K562 (cell line): ENCODE results near the gene CDC6. TPM values are rescaled to one million over a fixed set of nuclear protein-coding genes. Genes with fewer than 3 reads are reported as not detected.
A peak's percentile ranks its signal among the peaks of the same experiment; 100 is the strongest.

Experiments used
- ATAC-seq: fragments of 200-7000 bp; cut with Tn5 transposase; 3 replicates; pipeline ENCODE4 v1.9.1; 2020; ENCODE audit warnings: moderate library complexity
- BruUV-seq: library from RNA; stranded (reverse); fragments of 400-500 nt; replicated peaks from 2 replicates; lab custom pipeline; 2021; lab: Mats Ljungman, UMichigan
- CTCF ChIA-PET: fragments of 300-600 bp; formaldehyde crosslinking; extraction: SDS; loops from one replicate; lab custom pipeline; 2021; ENCODE audit warnings: low intra/inter-chr PET ratio; lab: Yijun Ruan, JAX
- POLR2A ChIA-PET: fragments of 300-600, 350-650 bp; sonication (Branson Sonifier 250); formaldehyde crosslinking; extraction: SDS; loops from one replicate; lab custom pipeline; 2021; ENCODE audit warnings: antibody characterized with exemption, inconsistent platforms; lab: Yijun Ruan, JAX
- DNase-seq, 4 experiments: peaks; one replicate each; pipeline versions ENCODE4 v3.0.0 to v3.0.0-alpha.2; 2011 to 2018; ENCODE audit warnings: low spot score in 3 of 4, mixed read lengths in 3 of 4; ENCODE audit errors: extremely low read depth in 1 of 4
- FAIRE-seq: peaks from 2 replicates; lab custom pipeline; 2011; peaks lifted over from hg19 to GRCh38; lab: Jason Lieb, UNC
- H2AFZ ChIP-seq: 2 replicates; pipeline ENCODE4 v1.6.0; 2011; ENCODE audit warnings: low read depth, low read length, control low read depth, inconsistent platforms
- H3K27ac ChIP-seq: fragments of 200-600 bp; 3 replicates; pipeline ENCODE4 v1.8.0; 2011; ENCODE audit warnings: low read depth, mild to moderate bottlenecking, control low read depth, inconsistent platforms, low read length, moderate library complexity, mixed read lengths; ENCODE audit errors: extremely low read depth
- H3K27me3 ChIP-seq, 2 experiments: fragments of 300-600 bp in 1 of 2; 2 replicates in 1 of 2; 3 replicates in 1 of 2; pipeline versions ENCODE4 v1.6.0 to v1.8.0; 2011; ENCODE audit warnings: inconsistent platforms in 2 of 2, low read length in 2 of 2, mild to moderate bottlenecking in 1 of 2, mixed read lengths in 1 of 2, moderate library complexity in 1 of 2; ENCODE audit not compliant: control insufficient read depth in 2 of 2, insufficient read depth in 2 of 2
- H3K36me3 ChIP-seq: fragments of 300-600 bp; 3 replicates; pipeline ENCODE4 v1.8.0; 2011; ENCODE audit warnings: mild to moderate bottlenecking, low read length, inconsistent platforms; ENCODE audit not compliant: control insufficient read depth, insufficient read depth
- H3K4me1 ChIP-seq, 2 experiments: fragments of 200-600 bp in 1 of 2; replicated peaks in 1 of 2; 2 replicates in 1 of 2; 3 replicates in 1 of 2; pipeline versions ENCODE4 v1.5.1 to v1.8.0; 2011; ENCODE audit warnings: inconsistent platforms in 2 of 2, low read length in 2 of 2, mild to moderate bottlenecking in 1 of 2, mixed read lengths in 1 of 2, moderate library complexity in 1 of 2; ENCODE audit not compliant: control insufficient read depth in 2 of 2, insufficient read depth in 2 of 2
- H3K4me2 ChIP-seq: 2 replicates; pipeline ENCODE4 v1.6.1; 2011; ENCODE audit warnings: low read length, control low read depth, inconsistent platforms, mixed read lengths; ENCODE audit not compliant: insufficient read depth
- H3K4me3 ChIP-seq: fragments of 200-600 bp; sonication (generic), shearing (Covaris generic); 2 replicates; pipeline ENCODE4 v1.5.1; 2016; ENCODE audit warnings: control low read depth, inconsistent platforms
- H3K79me2 ChIP-seq: fragments of 200-600 bp; 3 replicates; pipeline ENCODE4 v1.8.0; 2011; ENCODE audit warnings: low read length, inconsistent platforms; ENCODE audit not compliant: control insufficient read depth, insufficient read depth
- H3K9ac ChIP-seq, 2 experiments: 2 replicates each; pipeline versions ENCODE4 v1.6.0 to v1.6.1; 2011; ENCODE audit warnings: low read depth in 2 of 2, low read length in 2 of 2, control low read depth in 1 of 2, inconsistent platforms in 1 of 2, mild to moderate bottlenecking in 1 of 2, mixed read lengths in 1 of 2; ENCODE audit not compliant: insufficient read depth in 1 of 2
- H3K9me1 ChIP-seq: one replicate; pipeline ENCODE4 v1.6.0; 2011; ENCODE audit warnings: inconsistent platforms, mild to moderate bottlenecking, low read length, moderate library complexity; ENCODE audit not compliant: control insufficient read depth, insufficient read depth
- H3K9me3 ChIP-seq: replicated peaks from 2 replicates; pipeline ENCODE4 v1.5.1; 2011; ENCODE audit warnings: low read depth, low read length, inconsistent platforms; ENCODE audit not compliant: control insufficient read depth, insufficient read depth
- H4K20me1 ChIP-seq: replicated peaks from 2 replicates; pipeline ENCODE4 v1.6.1; 2011; ENCODE audit warnings: low read length, inconsistent platforms, mixed read lengths; ENCODE audit not compliant: control insufficient read depth, insufficient read depth
- AFF4 ChIP-seq: sonication (generic); formaldehyde crosslinking; IDR thresholded peaks from 2 replicates; pipeline ENCODE4 v1.8.0; 2023; ENCODE audit warnings: mild to moderate bottlenecking, missing genetic modification reagents
- CCAR2 ChIP-seq: fragments of 200-400 bp; formaldehyde crosslinking; IDR thresholded peaks from 2 replicates; pipeline ENCODE4 v1.6.1; 2017; ENCODE audit warnings: mild to moderate bottlenecking, low read depth, low read length
- CTBP1 ChIP-seq: fragments of 450-650 bp; IDR thresholded peaks from 2 replicates; pipeline ENCODE4 v1.6.1; 2016; ENCODE audit warnings: borderline replicate concordance
- GABPB2 ChIP-seq: fragments of 250-450 bp; sonication (Bioruptor Pico); conservative IDR thresholded peaks from 2 replicates; pipeline ENCODE4 v1.5.1; 2021; ENCODE audit warnings: mild to moderate bottlenecking
- IFI16 ChIP-seq: fragments of 250-450 bp; sonication (Bioruptor Pico); IDR thresholded peaks from 2 replicates; pipeline ENCODE4 v2.1.2; 2022; ENCODE audit warnings: mild to moderate bottlenecking, inconsistent platforms
- ILK ChIP-seq: fragments of 450-650 bp; IDR thresholded peaks from 2 replicates; pipeline ENCODE4 v1.6.1; 2016; ENCODE audit warnings: missing genetic modification characterization, low read depth, mild to moderate bottlenecking, missing compliant biosample characterization, moderate library complexity, borderline replicate concordance
- MEIS2 ChIP-seq: fragments of 450-650 bp; IDR thresholded peaks from 2 replicates; pipeline ENCODE4 v1.6.1; 2014; ENCODE audit warnings: mild to moderate bottlenecking; ENCODE audit not compliant: partially characterized antibody
- MTF1 ChIP-seq: fragments of 250-450 bp; sonication (Bioruptor Pico); IDR thresholded peaks from 2 replicates; pipeline ENCODE4 v1.9.0; 2021; ENCODE audit warnings: moderate library complexity, mild to moderate bottlenecking, inconsistent platforms, borderline replicate concordance
- PRMT5 ChIP-seq: sonication (generic); formaldehyde crosslinking; IDR thresholded peaks from 2 replicates; pipeline ENCODE4 v1.5.0; 2020; ENCODE audit warnings: missing genetic modification reagents
- SP1 ChIP-seq: sonication (generic); formaldehyde crosslinking; IDR thresholded peaks from 2 replicates; pipeline ENCODE4 v1.8.1; 2022; ENCODE audit warnings: mild to moderate bottlenecking, missing genetic modification reagents
- ZNF212 ChIP-seq: fragments of 450-650 bp; formaldehyde crosslinking; IDR thresholded peaks from 2 replicates; pipeline ENCODE4 v1.4.0; 2020; ENCODE audit warnings: mild to moderate bottlenecking
- ZNF217 ChIP-seq: sonication (generic); formaldehyde crosslinking; IDR thresholded peaks from 2 replicates; pipeline ENCODE4 v1.8.0; 2022; ENCODE audit warnings: mild to moderate bottlenecking, missing genetic modification reagents
- WGBS: fragments of 100-300 bp; shearing (Covaris generic); methylation state at CpG from one replicate; pipeline ENCODE4 v1.1.6; 2016; ENCODE audit warnings: low coverage, mixed read lengths; ENCODE audit not compliant: insufficient coverage; ENCODE audit errors: missing lambda C conversion rate; 5-methylcytosine and 5-hydroxymethylcytosine counted together
- in situ Hi-C: fragments of 300-500 bp; cut with MboI; formaldehyde crosslinking; loops from 4 replicates; pipeline ENCODE4 v1.15.0; 2018; ENCODE audit warnings: inconsistent platforms, mixed read lengths
- intact Hi-C: fragments of 100-400 bp; cut with micrococcal nuclease; formaldehyde crosslinking; loops from 2 replicates; pipeline ENCODE4 v1.14.2; 2022
- polyA plus RNA-seq, 8 experiments: library from polyadenylated mRNA; depleted of rRNA in 4 of 8; stranded (reverse) in 5 of 8; unstranded in 3 of 8; fragments of >200 nt; fragmentation: Nextera tagmentation in 2 of 8; fragmentation: Illumina TruSeq in 1 of 8; extraction: Ambion mirVana in 2 of 8; extraction: Trizol in 1 of 8; gene quantifications; 2 replicates each; pipeline versions ENCODE4 v1.2.1 to v1.2.3, GENCODE V29; 2011 to 2014; ENCODE audit warnings: inconsistent platforms in 1 of 8, missing spikeins in 1 of 8
- total RNA-seq, 7 experiments: library from RNA; depleted of rRNA in 6 of 7; stranded (reverse); fragments of >200 nt in 6 of 7; fragmentation: Illumina TruSeq in 2 of 7; extraction: Trizol in 2 of 7; gene quantifications; 2 replicates each; pipeline versions ENCODE4 v1.2.1 to v1.2.3, GENCODE V29; 2011 to 2021; ENCODE audit warnings: low replicate concordance in 1 of 7
- TF ChIP-seq, protein P1 (sequence below): fragments of 450-650 bp; formaldehyde crosslinking; IDR thresholded peaks from 2 replicates; pipeline ENCODE4 v1.4.0; 2020; ENCODE audit warnings: mild to moderate bottlenecking, mixed read lengths
- TF ChIP-seq, protein P2 (sequence below): fragments of 450-650 bp; IDR thresholded peaks from 2 replicates; pipeline ENCODE4 v1.6.1; 2016; ENCODE audit warnings: low read depth, mild to moderate bottlenecking, moderate library complexity

CDC6 gene
- total and polyA plus RNA-seq, 9 of the 15 experiments (the other 6 are each of a cell fraction or from before 2014, with no cell fraction given): 29.6 to 141 (median 106) TPM

DNA sequence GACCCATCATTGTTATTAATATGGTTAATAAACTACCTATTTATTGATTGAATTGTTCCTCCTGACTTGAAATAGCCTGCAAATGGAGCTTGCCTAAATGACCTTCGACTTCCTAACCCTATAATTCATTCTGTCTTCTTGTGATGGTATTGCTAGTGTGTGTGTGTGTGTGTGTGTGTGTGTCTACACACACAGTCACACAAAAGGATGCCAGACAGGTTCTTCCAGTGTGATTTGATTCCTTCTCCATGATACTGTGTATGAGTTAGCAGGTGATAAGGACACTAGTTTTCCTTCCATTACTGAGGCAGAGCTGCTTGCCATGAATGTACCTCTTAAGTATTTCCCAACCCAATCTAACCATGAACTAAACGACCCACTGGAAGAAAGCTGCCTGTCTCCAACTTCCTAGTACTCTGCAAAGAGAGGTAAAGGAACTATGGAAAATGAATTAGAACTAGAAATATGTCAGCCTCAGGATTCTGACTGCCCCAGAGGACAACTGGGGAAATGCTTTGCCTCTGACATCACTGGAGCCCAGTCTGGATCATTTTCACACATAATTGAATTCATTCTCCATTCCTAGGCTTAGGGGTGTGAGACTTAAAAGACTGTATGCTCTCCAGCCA is 3.5 kb upstream of the CDC6 start (continued):
- TF ChIP-seq SP1 (CRISPR knock-in tag) (no peak), MEIS2 (peak; percentile 17), ZNF217 (CRISPR knock-in tag) (no peak), PRMT5 (CRISPR knock-in tag) (no peak), MTF1 (CRISPR knock-in tag) (no peak)

DNA sequence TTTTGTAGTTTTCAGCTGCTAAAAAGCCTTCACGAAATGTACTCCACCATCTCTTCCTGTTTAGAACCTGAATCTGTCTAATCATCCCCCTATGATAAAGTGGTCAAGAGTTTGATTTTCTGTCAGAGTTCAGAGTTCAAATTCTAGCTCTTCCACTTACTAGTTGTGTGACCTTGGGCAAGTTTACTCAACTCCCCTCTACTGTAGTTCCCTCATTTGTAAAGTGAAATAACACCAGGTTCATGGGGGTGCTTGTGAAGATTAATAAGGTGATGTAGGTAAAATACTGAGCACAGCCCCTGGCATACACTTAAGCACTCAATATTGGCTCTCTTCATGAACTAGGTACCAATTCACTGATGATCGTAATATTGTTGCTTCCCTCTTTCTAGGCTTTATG is 1.2 kb upstream of the CDC6 start:
- ATAC-seq (no peak), DNase-seq (no peak), FAIRE-seq (no peak)
- whole genome bisulfite sequencing: 73% methylated on average over 2 of the region's 2 CpGs
- peaks cover 27% of the 10 kb centered on the region for H3K36me3 ChIP-seq
- in situ Hi-C loops: loop anchor here (5.0 to 25.0 kb wide), 2 partner anchors 94 to 274 kb away; partner anchors contain the start of gene CSF3
- no peak overlapping the region for H2AFZ ChIP-seq
- peaks cover 36% of the 10 kb centered on the region for H3K79me2 ChIP-seq
- peaks cover 0 to 7% of the 10 kb centered on the region in 2 experiments; a peak in 2 of 5 replicates for H3K4me1 ChIP-seq
- no peaks in the 10 kb centered on the region for H4K20me1 ChIP-seq
- intact Hi-C loops: loop anchor here (5.0 kb wide), 3 partner anchors 64 to 274 kb away; no protein-coding TSS in a partner anchor
- BruUV-seq: no TSS peak
- no peaks in the 10 kb centered on the region for H3K27me3 ChIP-seq
- no peak overlapping the region for H3K9ac ChIP-seq
- ChIA-PET POLR2A (interaction anchor here (0.6 to 2.2 kb wide), 4 partner anchors 11 to 1392 kb away, joined by 3 to 6 read pairs (median 5); no protein-coding TSS in a partner anchor), CTCF (interaction anchor here (0.7 kb wide), 1 partner anchor 161 kb away, joined by 3 read pairs; no protein-coding TSS in a partner anchor)
- H3K9me3 ChIP-seq: no peaks in the 10 kb centered on the region
- no peak overlapping the region for H3K4me3 ChIP-seq
- H3K27ac ChIP-seq: no peak overlapping the region
- no peaks in the 10 kb centered on the region for H3K9me1 ChIP-seq
- H3K4me2 ChIP-seq: no peak overlapping the region
- TF ChIP-seq, protein P1, sequence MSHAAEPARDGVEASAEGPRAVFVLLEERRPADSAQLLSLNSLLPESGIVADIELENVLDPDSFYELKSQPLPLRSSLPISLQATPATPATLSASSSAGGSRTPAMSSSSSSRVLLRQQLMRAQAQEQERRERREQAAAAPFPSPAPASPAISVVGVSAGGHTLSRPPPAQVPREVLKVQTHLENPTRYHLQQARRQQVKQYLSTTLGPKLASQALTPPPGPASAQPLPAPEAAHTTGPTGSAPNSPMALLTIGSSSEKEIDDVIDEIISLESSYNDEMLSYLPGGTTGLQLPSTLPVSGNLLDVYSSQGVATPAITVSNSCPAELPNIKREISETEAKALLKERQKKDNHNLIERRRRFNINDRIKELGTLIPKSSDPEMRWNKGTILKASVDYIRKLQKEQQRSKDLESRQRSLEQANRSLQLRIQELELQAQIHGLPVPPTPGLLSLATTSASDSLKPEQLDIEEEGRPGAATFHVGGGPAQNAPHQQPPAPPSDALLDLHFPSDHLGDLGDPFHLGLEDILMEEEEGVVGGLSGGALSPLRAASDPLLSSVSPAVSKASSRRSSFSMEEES (CRISPR knock-in tag): no peak
- TF ChIP-seq GABPB2 (CRISPR knock-in tag) (no peak), ZNF212 (CRISPR knock-in tag) (no peak), ILK (tag) (no peak), CCAR2 (no peak), IFI16 (CRISPR knock-in tag) (no peak), AFF4 (CRISPR knock-in tag) (no peak), CTBP1 (no peak)
- TF ChIP-seq, protein P2, sequence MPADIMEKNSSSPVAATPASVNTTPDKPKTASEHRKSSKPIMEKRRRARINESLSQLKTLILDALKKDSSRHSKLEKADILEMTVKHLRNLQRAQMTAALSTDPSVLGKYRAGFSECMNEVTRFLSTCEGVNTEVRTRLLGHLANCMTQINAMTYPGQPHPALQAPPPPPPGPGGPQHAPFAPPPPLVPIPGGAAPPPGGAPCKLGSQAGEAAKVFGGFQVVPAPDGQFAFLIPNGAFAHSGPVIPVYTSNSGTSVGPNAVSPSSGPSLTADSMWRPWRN: no peak
